ENCODE results near the gene C6orf120. TPM values are rescaled to one million over a fixed set of nuclear protein-coding genes. Genes with fewer than 3 reads are reported as not detected.

Gene C6orf120
- total and polyA plus RNA-seq, 2 of the 13 experiments (the other 11 are each of a cell fraction or from before 2014, with no cell fraction given), result 21.7 to 29.9 TPM

- TF ChIP-seq ZNF770 (CRISPR knock-in tag; IDR thresholded peaks at IDR 0.05) (peak; percentile 87), YY1 (IDR thresholded peaks at IDR 0.05; ENCODE audit: insufficient read depth, insufficient replicate concordance, low read depth, low read length) (peak; percentile 90), SRSF4 (IDR thresholded peaks at IDR 0.05; ENCODE audit: low read depth, low read length, poor library complexity, severe bottlenecking) (no peak), ZNF432 (CRISPR knock-in tag; IDR thresholded peaks at IDR 0.05; ENCODE audit: borderline replicate concordance) (no peak), SRSF1 (optimal IDR thresholded peaks at IDR 0.05; ENCODE audit: low read depth, low read length) (peak; percentile 92), ZNF550 (CRISPR knock-in tag; IDR thresholded peaks at IDR 0.05; ENCODE audit: borderline replicate concordance) (no peak), ZNF567 (CRISPR knock-in tag; IDR thresholded peaks at IDR 0.05; ENCODE audit: borderline replicate concordance) (peak; percentile 99), NR2F1 (CRISPR knock-in tag; IDR thresholded peaks at IDR 0.05) (no peak; a peak in 1 of 4 replicates), ZNF7 (CRISPR knock-in tag; IDR thresholded peaks at IDR 0.05) (no peak; the same call in 1 of the 2 replicates), DR1 (CRISPR knock-in tag; IDR thresholded peaks at IDR 0.05) (peak; percentile 71; the same call in 1 of the 2 replicates), ZNF557 (CRISPR knock-in tag; IDR thresholded peaks at IDR 0.05) (no peak), BCL6 (CRISPR knock-in tag; IDR thresholded peaks at IDR 0.05) (peak; percentile 62; the same call in 1 of the 2 replicates), USF2 (IDR thresholded peaks at IDR 0.05; ENCODE audit: low read depth, low read length) (no peak), USF2 (CRISPR knock-in tag; IDR thresholded peaks at IDR 0.05; ENCODE audit: borderline replicate concordance) (no peak; the same call in 1 of the 2 replicates), GLI4 (CRISPR knock-in tag; IDR thresholded peaks at IDR 0.05; ENCODE audit: borderline replicate concordance) (peak; percentile 97; the same call in 1 of the 2 replicates), SALL2 (CRISPR knock-in tag; IDR thresholded peaks at IDR 0.05) (peak; percentile 100), NKX3-1 (CRISPR knock-in tag; IDR thresholded peaks at IDR 0.05) (peak; percentile 86), ZBTB1 (CRISPR knock-in tag; IDR thresholded peaks at IDR 0.05; ENCODE audit: borderline replicate concordance) (no peak), ZC3H4 (CRISPR knock-in tag; IDR thresholded peaks at IDR 0.05; ENCODE audit: borderline replicate concordance) (no peak), ZNF737 (CRISPR knock-in tag; IDR thresholded peaks at IDR 0.05; ENCODE audit: borderline replicate concordance) (0 out of 2 replicates have a peak, but pooled peaks have one; percentile 76), ISL2 (CRISPR knock-in tag; IDR thresholded peaks at IDR 0.05) (peak; percentile 79; the same call in 1 of the 2 replicates), SKI (IDR thresholded peaks at IDR 0.05; ENCODE audit: partially characterized antibody) (peak; percentile 74), ZFP41 (CRISPR knock-in tag; IDR thresholded peaks at IDR 0.05; ENCODE audit: borderline replicate concordance) (peak; percentile 67), ATF5 (CRISPR knock-in tag; IDR thresholded peaks at IDR 0.05; ENCODE audit: low read depth) (no peak), RFXANK (CRISPR knock-in tag; IDR thresholded peaks at IDR 0.05) (no peak), XBP1 (CRISPR knock-in tag; IDR thresholded peaks at IDR 0.05) (no peak)
These were observed 49.5 kb downstream of the C6orf120 start, which contains the start of the genes DYNLT2 and ERMARD (continued) for GRCh38 chr6:169751242-169752073.
